Loucy (cell line): ENCODE results near the gene TACO1.
A peak's percentile ranks its signal among the peaks of the same experiment; 100 is the strongest.

ENCODE experiments used
- H2AFZ ChIP-seq: fragments of 200-600 bp; sonication (generic); 2 replicates; pipeline ENCODE4 v1.6.0; 2016; ENCODE audit warnings: antibody characterized with exemption, mild to moderate bottlenecking, low read length, moderate library complexity
- H3F3A ChIP-seq: fragments of 200-600 bp; 2 replicates; pipeline ENCODE4 v1.6.0; 2016; ENCODE audit warnings: antibody characterized with exemption, low read depth, mild to moderate bottlenecking
- H3K27me3 ChIP-seq: fragments of 200-600 bp; sonication (generic); 2 replicates; pipeline ENCODE4 v1.6.1; 2014; ENCODE audit warnings: low read length, mild to moderate bottlenecking; ENCODE audit not compliant: insufficient read depth, poor library complexity, severe bottlenecking
- H3K36me3 ChIP-seq: fragments of 200-600 bp; sonication (generic); 2 replicates; pipeline ENCODE4 v1.6.1; 2016; ENCODE audit warnings: low read length; ENCODE audit not compliant: insufficient read depth
- H3K4me1 ChIP-seq: fragments of 200-600 bp; sonication (generic); 2 replicates; pipeline ENCODE4 v1.5.1; 2014; ENCODE audit warnings: low read length, mild to moderate bottlenecking; ENCODE audit not compliant: insufficient read depth, poor library complexity, severe bottlenecking
- H3K4me2 ChIP-seq: fragments of 200-600 bp; sonication (generic); 2 replicates; pipeline ENCODE4 v1.6.0; 2014; ENCODE audit warnings: antibody characterized with exemption, low read length, low read depth, mild to moderate bottlenecking; ENCODE audit not compliant: poor library complexity, severe bottlenecking
- H3K4me3 ChIP-seq: fragments of 200-600 bp; sonication (generic); 2 replicates; pipeline ENCODE4 v1.5.1; 2014; ENCODE audit warnings: low read length, mild to moderate bottlenecking, mixed read lengths; ENCODE audit not compliant: poor library complexity, severe bottlenecking
- H3K79me2 ChIP-seq: fragments of 200-600 bp; sonication (generic); 2 replicates; pipeline ENCODE4 v1.6.1; 2014; ENCODE audit warnings: low read length; ENCODE audit not compliant: insufficient read depth
- H3K9ac ChIP-seq: fragments of 200-600 bp; sonication (generic); 2 replicates; pipeline ENCODE4 v1.6.0; 2014; ENCODE audit warnings: mild to moderate bottlenecking, low read depth, low read length, moderate library complexity; ENCODE audit not compliant: poor library complexity, severe bottlenecking
- H3K9me2 ChIP-seq: fragments of 200-600 bp; sonication (generic); replicated peaks from 2 replicates; pipeline ENCODE4 v1.6.1; 2016; ENCODE audit warnings: low read depth, low read length, mixed read lengths
- H3K9me3 ChIP-seq: fragments of 200-600 bp; sonication (generic); 2 replicates; pipeline ENCODE4 v1.6.1; 2014; ENCODE audit warnings: mild to moderate bottlenecking, antibody characterized with exemption, low read length, low read depth; ENCODE audit not compliant: insufficient read depth
- H4K20me1 ChIP-seq: fragments of 200-600 bp; sonication (generic); 2 replicates; pipeline ENCODE4 v1.6.0; 2014; ENCODE audit warnings: antibody characterized with exemption, low read length, mild to moderate bottlenecking; ENCODE audit not compliant: insufficient read depth, poor library complexity, severe bottlenecking
- CTCF ChIP-seq: fragments of 200-600 bp; sonication (generic); conservative IDR thresholded peaks from 2 replicates; pipeline ENCODE4 v1.5.1; 2014; ENCODE audit warnings: mild to moderate bottlenecking, antibody characterized with exemption, low read length
- EZH2phosphoT487 ChIP-seq: fragments of 200-600 bp; IDR thresholded peaks from 2 replicates; pipeline ENCODE4 v1.6.1; 2018; ENCODE audit warnings: antibody characterized with exemption, mild to moderate bottlenecking, moderate library complexity, borderline replicate concordance

The TACO1 gene

GRCh38 chr17:63629627-63630026 is 28.9 kb downstream of the TACO1 start:
- H3K4me2 ChIP-seq, result no peak overlapping the region
- no peaks in the 10 kb centered on the region for H3K9me3 ChIP-seq
- peaks cover 56% of the 10 kb centered on the region for H3K4me1 ChIP-seq
- H2AFZ ChIP-seq, result no peak overlapping the region
- peaks cover 5% of the 10 kb centered on the region; the same call in 1 of the 2 replicates for H3K36me3 ChIP-seq
- H3K9ac ChIP-seq, result no peak overlapping the region
- TF ChIP-seq CTCF (no peak), EZH2phosphoT487 (no peak)
- H3F3A ChIP-seq, result 0 out of 2 replicates have a peak, but pooled peaks cover 2% of the 10 kb centered on the region
- H3K79me2 ChIP-seq, result peaks cover 61% of the 10 kb centered on the region
- no peak overlapping the region for H3K4me3 ChIP-seq
- H3K9me2 ChIP-seq, result no peaks in the 10 kb centered on the region
- H3K27me3 ChIP-seq, result no peaks in the 10 kb centered on the region
- peaks cover 26% of the 10 kb centered on the region for H4K20me1 ChIP-seq

GRCh38 chr17:63631062-63631461 is 30.4 kb downstream of the TACO1 start:
- Histone ChIP-seq H3F3A (no peaks in the 10 kb centered on the region), H3K9me2 (no peaks in the 10 kb centered on the region), H3K4me3 (no peak overlapping the region), H3K9ac (no peak overlapping the region), H3K36me3 (peaks cover 17% of the 10 kb centered on the region; the same call in 1 of the 2 replicates), H3K27me3 (no peaks in the 10 kb centered on the region), H3K4me2 (no peak overlapping the region), H3K9me3 (no peaks in the 10 kb centered on the region), H3K4me1 (peaks cover 44% of the 10 kb centered on the region), H4K20me1 (peaks cover 12% of the 10 kb centered on the region), H2AFZ (no peak overlapping the region), H3K79me2 (peaks cover 47% of the 10 kb centered on the region)
- no peak for TF ChIP-seq EZH2phosphoT487
- no peak for TF ChIP-seq CTCF

- H4K20me1 ChIP-seq, result peaks cover 7% of the 10 kb centered on the region
Measured at GRCh38 chr17:63631626-63632025, 30.9 kb downstream of the TACO1 start.

More at GRCh38 chr17:63631626-63632025, 30.9 kb downstream of the TACO1 start:
- Histone ChIP-seq H3K9me2 (no peaks in the 10 kb centered on the region), H3K36me3 (peaks cover 23% of the 10 kb centered on the region; the same call in 1 of the 2 replicates), H3K9ac (no peak overlapping the region), H3K4me1 (peaks cover 38% of the 10 kb centered on the region), H3K79me2 (peaks cover 41% of the 10 kb centered on the region), H3F3A (no peaks in the 10 kb centered on the region), H3K27me3 (no peaks in the 10 kb centered on the region), H3K4me2 (peak overlapping the region; percentile 15), H3K9me3 (no peaks in the 10 kb centered on the region), H2AFZ (no peak overlapping the region), H3K4me3 (no peak overlapping the region)
- TF ChIP-seq CTCF, result no peak
- no peak for TF ChIP-seq EZH2phosphoT487
